ENCODE results near the gene SLC16A3.

Gene SLC16A3

DNA sequence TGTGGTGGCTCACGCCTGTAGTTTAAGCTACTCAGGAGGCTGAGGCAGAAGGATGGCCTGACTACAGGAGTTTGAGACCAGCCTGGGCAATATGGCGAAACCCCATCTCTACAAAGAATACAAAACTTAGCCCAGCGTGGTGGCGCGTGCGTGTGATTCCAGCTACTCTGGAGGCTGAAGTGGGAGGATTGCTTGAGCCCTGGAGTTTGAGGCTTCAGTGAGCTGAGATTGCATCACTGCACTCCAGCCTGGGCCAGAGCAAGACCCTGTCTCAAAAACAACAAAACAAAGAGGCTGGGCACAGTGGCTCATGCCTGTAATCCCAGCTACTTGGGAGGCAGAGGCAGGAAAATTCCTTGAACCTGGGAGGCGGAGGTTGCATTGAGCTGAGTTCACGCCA lies 51.7 kb downstream of the SLC16A3 start:
- in situ Hi-C loops (cut with MboI; ENCODE audit: low sequenced_read_pairs), result no loop called here

DNA sequence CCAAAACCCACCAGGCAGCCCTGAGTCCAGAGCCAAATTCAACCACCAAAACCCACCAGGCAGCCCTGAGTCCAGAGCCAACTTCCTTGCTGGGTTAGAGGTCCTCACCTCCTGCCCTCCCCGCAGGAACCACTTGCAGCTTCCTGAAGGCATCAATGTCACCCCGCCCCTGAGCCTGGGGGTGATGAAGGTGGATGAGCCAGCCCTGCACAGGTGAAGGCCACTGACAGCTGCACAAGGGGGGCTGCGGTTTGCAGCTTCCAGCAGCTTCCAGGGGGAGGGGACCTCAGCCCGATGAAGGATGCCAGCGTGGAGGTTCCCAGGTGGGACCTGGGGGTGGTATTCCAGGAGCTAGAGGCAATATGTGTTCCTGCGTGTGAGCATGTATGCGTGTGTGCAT lies 52.2 kb downstream of the SLC16A3 start:
- in situ Hi-C loops (cut with MboI; ENCODE audit: low sequenced_read_pairs), result no loop called here

DNA sequence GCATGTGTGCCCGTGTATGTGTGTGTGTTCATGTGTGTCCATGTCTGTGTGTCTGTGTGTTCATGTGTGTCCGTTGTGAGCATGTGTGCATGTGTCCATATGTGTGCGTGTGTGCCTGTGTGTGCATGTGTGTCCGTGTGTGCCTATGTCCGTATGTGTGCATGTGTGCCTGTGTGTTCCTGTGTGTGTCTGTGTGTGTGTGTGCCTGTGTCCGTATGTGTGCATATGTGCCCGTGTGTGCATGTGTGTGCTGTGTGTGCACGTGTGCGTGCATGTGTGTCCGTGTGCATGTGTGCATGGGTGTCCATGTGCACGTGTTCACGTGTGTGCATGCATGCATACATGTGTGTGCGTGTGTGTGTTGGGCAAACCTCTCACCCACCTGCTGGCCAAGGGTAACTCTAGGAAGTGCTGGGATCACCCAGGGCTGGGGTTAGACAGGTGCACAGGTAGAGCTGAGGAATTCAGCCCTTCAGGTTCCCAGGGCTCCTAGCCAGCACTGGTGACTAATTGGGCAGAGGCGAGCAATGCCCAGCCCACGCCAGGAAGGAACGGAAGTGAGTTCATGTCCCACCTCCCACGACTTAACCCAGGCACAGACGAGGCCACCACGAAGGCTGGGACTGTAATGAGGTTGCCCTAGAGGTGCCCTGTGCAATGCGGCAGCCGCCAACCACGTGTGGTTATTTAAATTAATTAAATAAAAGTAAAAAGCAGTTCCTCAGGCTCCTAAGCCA lies 52.8 kb downstream of the SLC16A3 start:
- in situ Hi-C loops (cut with MboI; ENCODE audit: low sequenced_read_pairs), result no loop called here

DNA sequence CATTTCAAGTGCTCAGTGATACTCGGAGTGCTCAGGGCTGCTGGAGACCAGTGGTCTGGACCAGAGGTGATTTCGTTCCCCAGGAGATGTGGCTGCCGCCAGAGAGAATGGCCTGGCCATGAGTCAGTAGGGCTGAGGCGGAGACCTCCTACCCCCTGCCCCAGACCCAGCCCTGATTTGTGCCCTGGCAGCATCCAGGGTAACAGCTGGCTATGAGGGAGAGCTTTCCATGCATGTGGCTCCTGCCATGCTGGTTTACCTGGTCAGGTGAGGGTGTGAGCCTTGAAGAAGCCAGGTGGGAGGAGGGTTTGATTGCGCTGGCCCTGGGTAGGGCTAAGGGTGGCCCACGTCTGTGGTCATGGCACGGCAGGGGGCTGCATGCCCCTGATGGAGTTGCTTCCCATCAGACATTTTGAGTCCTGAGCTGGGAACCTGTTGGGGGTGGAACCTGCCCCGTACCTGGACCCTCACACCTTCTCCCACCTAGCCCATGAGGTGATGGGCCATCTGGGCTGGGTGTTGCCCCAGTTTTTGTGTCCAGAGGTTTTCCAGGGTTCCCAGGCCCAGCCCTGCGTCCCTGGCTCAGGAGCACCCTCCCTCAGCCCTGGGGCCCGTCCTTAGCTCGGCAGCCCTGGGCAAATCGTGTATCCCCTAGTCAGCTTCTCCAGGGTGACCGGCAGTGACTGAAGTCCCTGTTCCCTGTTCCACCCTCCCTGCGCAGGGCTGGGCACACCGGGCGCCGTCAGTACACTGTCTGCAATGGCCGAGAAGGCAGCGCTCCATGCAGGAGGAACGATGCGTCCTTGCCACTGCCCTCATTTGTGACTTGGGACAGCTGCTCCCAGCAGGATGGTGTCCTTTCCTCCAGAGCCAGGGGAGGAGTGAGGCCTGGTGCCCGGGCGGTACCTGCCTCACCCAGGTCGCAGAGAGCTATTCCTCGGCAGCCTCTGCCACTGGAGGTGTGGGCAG lies 53.7 kb downstream of the SLC16A3 start:
- in situ Hi-C loops (cut with MboI; ENCODE audit: low sequenced_read_pairs), result no loop called here

DNA sequence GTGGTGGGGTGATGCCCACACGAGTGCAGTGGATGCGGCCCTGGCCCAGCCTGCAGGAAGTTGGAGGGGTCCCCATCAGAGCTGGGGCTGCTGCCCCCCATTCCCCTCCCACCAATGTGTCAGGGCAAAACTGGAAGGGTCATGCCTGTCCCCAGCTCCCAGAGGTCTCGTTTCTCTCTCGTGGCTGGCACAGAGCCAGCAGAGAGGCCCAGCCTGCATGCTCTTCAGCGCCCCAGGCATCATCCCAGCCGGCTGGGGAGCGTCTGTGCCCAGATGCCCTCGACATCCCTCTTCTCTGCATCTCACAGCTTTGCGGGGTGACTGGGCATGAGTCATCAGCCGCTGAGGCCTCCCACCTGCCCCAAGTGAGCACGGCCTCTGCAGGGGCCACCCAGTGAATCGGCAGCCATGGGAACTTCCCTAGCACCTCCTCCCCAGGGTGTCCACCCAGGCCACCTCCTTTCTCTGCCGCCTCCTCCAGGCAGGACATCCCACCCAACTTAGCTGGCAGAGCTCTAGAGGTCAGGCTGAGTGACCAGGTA lies 54.4 kb downstream of the SLC16A3 start:
- in situ Hi-C loops (cut with MboI; ENCODE audit: low sequenced_read_pairs), result no loop called here

DNA sequence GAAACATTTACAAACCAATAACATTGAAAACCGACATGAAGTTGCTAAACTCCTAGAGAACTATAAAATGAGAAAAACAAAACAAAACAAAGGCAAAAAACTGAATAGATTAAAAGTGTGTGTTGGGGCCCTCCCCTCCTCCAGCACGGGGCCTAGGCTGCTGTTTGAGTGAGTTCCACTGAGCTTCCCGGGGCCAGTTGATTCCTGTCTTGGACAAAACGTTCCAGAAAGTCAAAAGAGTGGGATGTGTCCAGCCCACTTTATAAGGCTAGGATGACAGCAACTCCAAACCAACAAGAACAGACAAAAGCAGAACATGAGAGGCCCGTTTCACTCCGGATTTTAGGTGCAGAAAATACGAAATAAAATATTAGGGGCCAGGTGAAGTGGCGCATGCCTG lies 56.3 kb downstream of the SLC16A3 start:
- in situ Hi-C loops (cut with MboI; ENCODE audit: low sequenced_read_pairs), result no loop called here

DNA sequence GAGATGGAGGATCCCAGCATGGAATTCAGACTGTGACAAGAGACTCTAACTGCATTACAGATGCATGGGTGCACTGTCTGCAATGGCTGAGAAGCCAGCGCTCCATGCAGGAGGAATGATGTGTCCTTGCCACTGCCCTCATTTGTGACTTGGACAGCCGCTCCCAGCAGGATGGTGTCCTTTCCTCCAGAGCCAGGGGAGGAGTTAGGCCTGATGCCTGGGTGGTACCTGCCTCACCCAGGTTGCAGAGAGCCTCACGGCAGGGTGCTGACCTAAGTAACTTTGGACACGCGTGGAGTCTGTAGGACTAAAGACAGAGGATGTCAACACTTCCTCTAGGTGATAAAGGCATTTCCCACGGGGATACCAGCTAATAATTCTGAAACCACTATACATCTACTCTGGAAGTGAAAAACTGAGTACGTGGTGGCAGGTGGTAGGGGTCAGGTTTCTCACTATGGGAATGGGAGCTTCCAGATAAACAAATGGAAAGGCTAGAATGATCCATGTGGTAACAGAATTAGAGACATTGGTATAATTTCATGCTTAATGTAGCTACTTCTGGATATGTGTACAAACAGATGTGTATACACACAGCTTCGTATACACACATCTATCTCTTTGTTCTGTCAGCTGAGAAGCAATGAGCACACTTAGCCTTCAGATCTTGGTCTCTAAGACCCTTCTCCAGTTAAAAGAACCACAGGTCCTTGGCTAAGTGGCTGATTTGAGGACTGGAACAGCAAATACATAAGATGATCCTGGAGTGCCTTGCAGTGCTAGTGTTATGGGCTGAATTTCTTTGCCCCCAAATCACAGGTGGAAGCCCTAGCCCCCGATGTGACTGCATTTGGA lies 58.4 kb downstream of the SLC16A3 start:
- in situ Hi-C loops (cut with MboI; ENCODE audit: low sequenced_read_pairs), result no loop called here

DNA sequence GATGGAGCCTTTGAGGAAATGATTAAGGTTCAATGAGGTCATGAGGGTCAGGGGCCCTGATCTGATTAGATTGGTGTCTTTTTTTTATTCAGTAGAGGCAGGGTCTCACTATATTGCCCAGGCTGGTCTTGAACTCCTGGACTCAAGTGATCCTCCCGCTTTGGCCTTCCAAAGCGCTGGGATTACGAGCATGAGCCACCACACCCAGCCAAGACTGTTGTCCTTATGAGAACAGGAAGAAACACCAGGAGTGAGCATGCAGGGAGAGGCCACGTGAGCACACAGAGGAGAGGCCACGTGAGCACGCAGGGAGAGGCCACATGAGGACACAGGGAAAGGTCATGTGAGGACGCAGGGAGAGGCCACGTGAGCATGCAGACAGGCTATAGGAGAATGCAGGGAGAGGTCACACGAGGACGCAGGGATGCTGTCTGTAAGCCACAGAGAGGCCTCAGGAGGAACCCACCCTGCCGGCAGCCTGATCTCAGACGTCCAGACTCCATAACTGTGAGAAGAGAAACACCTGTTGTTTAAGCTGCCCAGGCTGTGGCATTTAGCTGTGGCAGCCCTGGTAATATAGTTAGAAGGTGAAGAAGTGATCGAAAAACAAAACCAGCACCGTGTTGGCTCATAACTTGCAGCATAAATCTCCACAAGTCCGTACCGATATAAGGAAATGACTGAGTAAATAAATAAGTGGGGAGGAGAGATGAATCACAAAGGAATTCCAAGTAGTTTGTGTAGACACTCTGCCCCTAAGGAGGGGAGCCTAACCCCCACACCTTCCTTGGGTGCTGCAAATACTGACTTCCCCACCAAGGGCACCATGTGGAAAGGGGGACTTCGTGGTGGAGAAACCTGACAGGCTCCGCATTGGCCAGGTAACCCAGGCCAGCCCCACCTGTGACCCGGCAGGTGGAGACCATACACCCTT lies 59.3 kb downstream of the SLC16A3 start:
- in situ Hi-C loops (cut with MboI; ENCODE audit: low sequenced_read_pairs), result no loop called here

All from hTERT RPE-1 (cell line).